NOMO-1 treated with dmso at 0.1 percent for 144 hours (cell line): ENCODE data around the gene TBC1D8B.
"Not testable (repeated sequence)": the region's sequence is repeated elsewhere in the genome, so short reads cannot be mapped to it uniquely, and the experiment has no call there.

Experiments used
- DNase-seq: peaks from one replicate; lab custom pipeline; 2025; ENCODE audit not compliant: unreplicated experiment; lab: John Stamatoyannopoulos, UW

TBC1D8B gene

DNA sequence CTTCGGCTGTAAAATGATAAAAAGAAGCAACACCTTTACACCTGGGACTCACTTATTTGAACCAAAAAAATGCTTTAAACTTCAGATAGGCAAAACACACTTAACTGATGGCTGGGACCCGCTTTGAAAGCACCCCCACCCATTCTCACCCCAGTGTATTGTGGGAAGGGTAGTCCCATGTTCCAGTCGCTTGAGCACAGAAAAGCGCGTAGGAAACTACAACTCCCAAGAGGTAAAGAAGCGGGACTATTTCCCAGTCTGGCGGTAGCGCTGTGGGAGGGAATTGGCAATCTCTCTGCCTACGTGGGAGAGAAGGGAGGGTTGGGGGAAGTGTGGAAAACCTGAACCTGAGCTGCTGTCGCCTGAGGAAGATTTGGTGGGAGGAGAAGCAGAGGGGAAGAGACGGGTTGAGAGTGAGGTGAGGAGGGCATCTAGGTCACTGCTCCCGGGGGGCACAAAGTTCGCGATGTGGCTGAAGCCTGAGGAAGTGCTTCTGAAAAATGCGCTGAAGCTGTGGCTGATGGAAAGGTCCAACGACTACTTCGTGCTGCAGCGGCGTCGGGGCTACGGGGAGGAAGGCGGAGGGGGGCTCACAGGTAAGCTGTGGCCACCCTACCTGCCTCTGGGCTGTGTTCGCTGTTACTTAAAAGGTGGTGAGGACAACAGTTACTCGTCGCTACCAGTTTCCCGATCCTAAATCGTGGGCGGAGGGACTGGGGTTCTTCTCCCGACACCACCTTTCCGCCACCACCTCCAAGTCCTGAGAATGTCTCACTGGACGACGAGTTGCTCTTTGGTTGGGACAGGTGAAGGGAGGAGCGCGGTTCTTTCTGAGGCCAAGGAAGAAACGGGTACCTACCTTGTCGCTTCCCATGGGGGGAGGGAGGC, at the start of gene TBC1D8B:
TSS of gene TBC1D8B (plus strand) at position 286 of the 888 bp plus-strand sequence. CDS start at position 467, 181 bp downstream.
- no peak for DNase-seq

GRCh38 chrX:106769288-106769687, 33.2 kb upstream of the TBC1D8B start:
- not testable (repeated sequence) for DNase-seq

GRCh38 chrX:106774981-106775380, 27.5 kb upstream of the TBC1D8B start:
- no peak for DNase-seq

DNA sequence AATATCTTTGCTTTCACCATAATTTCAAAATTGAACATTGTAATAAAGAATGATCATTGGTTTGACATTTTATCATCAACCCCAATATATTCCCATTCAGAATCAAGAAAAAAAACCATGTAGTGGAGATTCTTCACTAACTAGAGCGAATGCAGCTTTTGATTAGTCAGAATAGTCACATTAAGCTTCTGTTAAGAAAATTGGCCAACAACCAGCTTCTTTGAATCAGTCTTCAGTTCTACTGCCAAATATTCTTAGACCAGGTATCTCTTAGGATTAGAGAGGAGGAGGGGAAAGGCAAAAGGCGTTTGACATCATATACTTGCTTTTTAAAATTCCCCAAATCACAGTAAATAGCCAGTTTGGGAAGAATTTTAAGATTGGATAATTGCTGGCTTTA, 22.2 kb upstream of the TBC1D8B start:
- no peak for DNase-seq

DNA sequence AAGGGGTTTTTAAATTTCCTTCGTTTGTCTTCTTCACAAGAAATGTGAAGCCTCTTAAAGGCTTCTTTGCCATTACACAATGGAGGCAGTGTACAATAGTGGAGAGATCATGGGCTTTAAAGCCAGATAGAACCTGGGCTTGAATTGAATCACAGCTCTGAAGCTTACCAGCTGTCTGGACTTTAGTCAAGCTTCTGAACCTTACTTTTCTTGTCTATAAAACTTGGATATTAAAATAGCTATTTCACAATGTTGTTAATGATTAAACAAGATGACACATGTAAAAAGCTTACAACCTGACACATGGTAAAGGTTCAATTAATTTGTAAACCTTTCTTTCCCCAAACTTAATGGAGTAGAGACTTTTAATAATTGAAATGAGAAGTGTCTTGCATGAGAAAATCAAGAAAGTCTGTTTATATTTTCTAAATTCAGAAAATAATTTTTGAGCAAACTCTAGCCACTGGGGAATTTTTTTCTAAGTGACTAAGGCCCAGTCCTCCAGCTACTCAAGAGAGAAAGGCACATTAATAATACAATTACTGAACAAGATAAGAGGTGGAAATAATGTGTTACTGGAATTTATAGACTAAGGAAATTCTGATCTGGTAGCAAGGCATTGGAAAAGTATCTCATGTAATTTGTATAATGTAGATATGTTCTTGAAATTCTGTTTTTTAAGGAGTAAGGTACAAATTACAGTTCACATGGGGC, 21.7 kb upstream of the TBC1D8B start:
- no peak for DNase-seq

- DNase-seq = no peak
Measured at GRCh38 chrX:106783716-106784115, 18.8 kb upstream of the TBC1D8B start.

DNA sequence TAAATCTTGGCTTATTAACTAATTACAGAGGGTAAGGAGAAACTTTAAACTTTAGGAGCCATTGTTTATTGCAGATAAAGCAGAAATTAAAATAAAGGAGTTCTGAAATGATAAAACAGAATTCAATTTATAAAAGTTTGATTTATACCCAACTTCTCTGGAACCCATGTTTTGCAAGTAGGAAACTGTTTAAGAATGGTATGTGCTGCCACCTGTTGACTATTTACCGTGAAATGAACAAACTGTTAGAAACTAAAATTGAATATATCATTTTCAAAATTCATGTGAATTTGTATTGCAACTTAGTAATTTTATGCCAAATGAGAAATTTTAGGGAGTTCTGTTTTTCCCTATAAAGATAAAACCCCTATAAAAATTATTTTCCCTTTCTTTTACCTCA, 11.0 kb upstream of the TBC1D8B start:
- DNase-seq = no peak

GRCh38 chrX:106802063-106802387, 448 bp upstream of the TBC1D8B start:
- DNase-seq = no peak

DNA sequence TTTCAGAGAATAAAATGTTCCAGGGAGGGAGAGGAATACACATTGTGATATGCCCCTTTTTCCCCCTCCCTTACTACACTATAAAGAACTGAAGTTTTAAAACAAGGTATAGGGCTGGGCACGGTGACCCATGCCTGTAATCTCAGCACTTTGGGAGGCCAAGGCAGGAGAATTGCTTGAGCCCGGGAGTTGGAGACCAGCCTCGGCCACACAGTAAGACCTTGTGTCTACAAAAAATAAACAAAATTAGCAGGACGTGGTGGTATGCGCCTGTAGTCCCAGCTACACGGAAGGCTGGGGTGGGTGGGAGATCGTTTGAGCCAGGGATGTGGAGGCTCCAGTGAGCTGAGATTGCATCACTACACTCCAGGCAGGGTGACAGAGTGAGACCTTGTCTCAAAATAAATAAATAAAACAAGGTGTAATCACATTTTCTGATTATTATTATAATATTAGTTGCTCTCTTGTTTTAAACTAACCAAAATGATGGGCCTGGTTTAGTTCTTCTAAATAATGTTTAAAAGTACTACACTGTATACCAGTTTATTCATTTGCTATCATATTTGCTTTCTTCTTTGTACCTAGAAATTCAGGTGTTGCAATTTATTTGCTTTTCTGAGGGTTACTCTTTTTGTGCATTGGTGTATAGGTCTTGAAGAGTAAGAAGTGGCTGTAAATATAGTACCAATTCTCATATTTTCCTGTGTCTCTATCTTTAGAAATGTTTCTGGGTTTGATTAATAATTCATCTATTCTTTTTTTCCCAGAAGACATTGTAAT, 8.8 kb downstream of the TBC1D8B start:
- no peak for DNase-seq

DNA sequence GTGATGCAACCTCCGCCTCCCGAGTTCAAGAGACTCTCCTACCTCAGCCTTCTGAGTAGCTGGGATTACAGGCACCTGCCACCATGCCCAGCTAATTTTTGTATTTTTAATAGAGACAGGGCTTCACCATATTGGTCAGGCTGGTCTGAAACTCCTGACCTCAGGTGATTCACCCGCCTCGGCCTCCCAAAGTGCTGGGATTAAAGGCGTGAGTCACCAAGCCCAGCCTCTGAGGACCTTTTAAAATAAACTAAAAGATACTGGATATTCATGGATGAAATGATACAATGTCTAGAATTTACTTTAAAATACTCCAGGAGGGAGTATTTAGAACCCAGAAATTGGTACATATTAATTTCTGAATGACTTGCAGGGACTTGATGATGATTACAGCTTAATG, 10.5 kb downstream of the TBC1D8B start:
- not testable (repeated sequence) for DNase-seq

DNA sequence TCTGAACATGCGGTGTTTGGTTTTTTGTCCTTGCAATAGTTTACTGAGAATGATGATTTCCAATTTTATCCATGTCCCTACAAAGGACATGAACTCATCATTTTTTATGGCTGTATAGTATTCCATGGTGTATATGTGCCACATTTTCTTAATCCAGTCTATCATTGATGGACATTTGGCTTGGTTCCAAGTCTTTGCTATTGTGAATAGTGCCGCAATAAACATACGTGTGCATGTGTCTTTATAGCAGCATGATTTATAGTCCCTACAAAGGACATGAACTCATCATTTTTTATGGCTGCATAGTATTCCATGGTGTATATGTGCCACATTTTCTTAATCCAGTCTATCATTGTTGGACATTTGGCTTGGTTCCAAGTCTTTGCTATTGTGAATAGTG, 11.6 kb downstream of the TBC1D8B start:
- DNase-seq = not testable (repeated sequence)

- no peak for DNase-seq
Measured at GRCh38 chrX:106862972-106863688, 60.7 kb downstream of the TBC1D8B start.

DNA sequence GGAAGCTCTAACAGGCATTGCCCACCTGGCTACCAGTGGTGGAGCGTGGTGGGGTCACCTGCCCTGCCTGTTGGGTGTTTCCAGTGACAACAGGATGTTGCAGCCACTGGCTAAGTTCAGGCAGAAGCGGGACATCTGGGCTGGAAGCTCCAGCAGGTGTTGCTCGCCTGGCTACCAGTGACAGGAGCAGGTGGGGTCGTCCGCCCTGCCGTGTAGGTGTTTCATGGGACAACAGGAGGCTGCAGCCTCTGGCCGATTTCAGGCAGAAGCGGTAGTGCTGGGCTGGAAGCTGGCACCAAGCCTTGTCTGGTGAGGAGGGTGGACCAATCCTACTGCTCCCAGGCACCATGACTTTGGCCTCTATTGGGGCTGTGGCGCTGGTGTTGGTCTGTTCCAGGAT, 61.2 kb downstream of the TBC1D8B start:
- no peak for DNase-seq

GRCh38 chrX:106872796-106873195, 70.3 kb downstream of the TBC1D8B start:
- not testable (repeated sequence) for DNase-seq

- no peak for DNase-seq
Measured at GRCh38 chrX:106874075-106874474, 71.6 kb downstream of the TBC1D8B start.

GRCh38 chrX:106875151-106875550, 72.7 kb downstream of the TBC1D8B start:
- DNase-seq = no peak

GRCh38 chrX:106889468-106889867, 87.0 kb downstream of the TBC1D8B start:
- DNase-seq = no peak

- no peak for DNase-seq
Measured at GRCh38 chrX:106891762-106892460, 89.4 kb downstream of the TBC1D8B start.

DNA sequence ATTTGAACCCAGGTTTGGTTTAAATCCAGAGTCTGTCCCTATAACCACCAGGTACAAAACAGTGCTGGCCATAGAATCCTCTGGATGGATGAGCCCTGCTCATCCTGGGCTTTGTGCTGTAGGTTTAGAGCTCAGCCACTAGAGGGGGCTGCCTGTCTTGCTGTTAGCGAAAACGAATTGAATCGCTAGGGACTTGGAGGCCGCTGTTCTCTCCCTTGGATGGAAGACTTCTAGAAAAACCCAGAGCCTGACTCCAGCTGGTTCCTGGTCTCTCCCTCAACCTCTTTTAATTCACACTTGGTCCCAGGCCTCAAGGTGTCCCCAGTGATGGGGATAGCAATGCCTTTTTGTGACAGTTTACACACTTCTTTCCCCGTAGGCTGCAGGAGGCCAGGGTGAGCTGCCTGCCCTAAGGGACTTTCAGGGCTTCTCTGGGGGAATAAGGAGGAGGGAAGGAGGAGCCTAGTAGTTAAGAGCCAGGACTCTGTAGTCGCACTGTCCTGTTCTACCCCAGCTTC, 92.0 kb downstream of the TBC1D8B start:
- peak; percentile 7 for DNase-seq

DNA sequence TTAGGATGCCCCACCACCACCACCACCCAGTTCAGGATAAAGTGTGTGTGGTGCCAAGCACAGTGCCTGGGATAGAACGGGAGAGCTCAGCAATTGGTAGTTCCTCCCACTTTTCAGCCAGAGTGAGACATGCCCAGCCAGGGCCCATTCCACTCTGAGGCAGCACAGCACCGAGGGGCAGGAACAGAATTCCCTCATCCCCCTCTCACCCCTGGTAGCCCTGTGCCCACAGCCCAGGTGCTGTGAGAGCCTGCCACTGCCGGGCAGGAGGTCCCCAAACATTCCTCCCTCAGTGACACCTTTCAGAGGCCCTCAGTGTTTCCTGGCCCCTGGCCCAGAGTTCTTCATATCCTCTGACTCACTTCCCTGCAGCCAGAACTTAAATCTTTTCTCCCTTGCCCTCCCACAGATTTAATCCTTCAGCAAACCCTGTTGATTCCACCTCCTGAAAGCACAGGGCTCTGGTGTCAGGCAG, 92.5 kb downstream of the TBC1D8B start:
- no peak for DNase-seq
